Panc1 (cell line): ENCODE results near the gene VIT. TPM values are rescaled to one million over a fixed set of nuclear protein-coding genes. Genes with fewer than 3 reads are reported as not detected.

ENCODE experiments used
- ATAC-seq: fragments of 200-7000 bp; cut with Tn5 transposase; 2 replicates; pipeline ENCODE4 v1.9.1; 2020; ENCODE audit warnings: mild to moderate bottlenecking, moderate library complexity
- BruUV-seq: library from RNA; stranded (reverse); fragments of 400-500 nt; replicated peaks from 2 replicates; lab custom pipeline; 2021; lab: Mats Ljungman, UMichigan
- CTCF ChIA-PET: fragments of 300-600 bp; sonication (Branson Sonifier 250); formaldehyde crosslinking; loops from one replicate; lab custom pipeline; 2022; ENCODE audit warnings: antibody characterized with exemption; lab: Charles Lee
- POLR2A ChIA-PET: fragments of 300-600 bp; sonication (Branson Sonifier 250); formaldehyde crosslinking; loops from one replicate; lab custom pipeline; 2022; ENCODE audit warnings: antibody characterized with exemption; lab: Charles Lee
- DNase-seq: peaks from one replicate; pipeline ENCODE4 v3.0.0-alpha.2; 2010; ENCODE audit warnings: low read depth, low spot score
- H3K27ac ChIP-seq: 2 replicates; pipeline ENCODE4 v1.5.1; 2011; ENCODE audit warnings: mild to moderate bottlenecking, low read length, inconsistent platforms
- H3K27me3 ChIP-seq: fragments of 200-500 bp; sonication (Bioruptor generic); 2 replicates; pipeline ENCODE4 v1.6.0; 2014; ENCODE audit warnings: low read length, inconsistent platforms; ENCODE audit not compliant: control insufficient read depth, insufficient read depth
- H3K36me3 ChIP-seq: fragments of 200-500 bp; sonication (Bioruptor generic); 2 replicates; pipeline ENCODE4 v1.5.1; 2014; ENCODE audit warnings: inconsistent platforms, mild to moderate bottlenecking, low read length, moderate library complexity; ENCODE audit not compliant: control insufficient read depth, insufficient read depth
- H3K4me1 ChIP-seq: 2 replicates; pipeline ENCODE4 v1.5.1; 2011; ENCODE audit warnings: inconsistent platforms, mild to moderate bottlenecking, low read length, moderate library complexity; ENCODE audit not compliant: control insufficient read depth, insufficient read depth
- H3K4me3 ChIP-seq, 2 experiments: 2 replicates each; pipeline ENCODE4 v1.5.1; 2011 to 2012; ENCODE audit warnings: low read depth in 2 of 2, low read length in 2 of 2, mild to moderate bottlenecking in 2 of 2, inconsistent platforms in 1 of 2, moderate library complexity in 1 of 2
- H3K9me3 ChIP-seq: fragments of 200-500 bp; sonication (Bioruptor generic); 2 replicates; pipeline ENCODE4 v1.5.1; 2014; ENCODE audit warnings: low read depth, mild to moderate bottlenecking, inconsistent platforms, low read length, moderate library complexity; ENCODE audit not compliant: control insufficient read depth, insufficient read depth
- POLR2AphosphoS5 ChIP-seq: IDR thresholded peaks from 2 replicates; pipeline ENCODE4 v1.6.1; 2012; ENCODE audit warnings: mild to moderate bottlenecking, low read depth, low read length, moderate library complexity
- SIN3A ChIP-seq: IDR thresholded peaks from 2 replicates; pipeline ENCODE4 v1.6.1; 2012; ENCODE audit warnings: low read depth, mild to moderate bottlenecking, low read length, moderate library complexity, borderline replicate concordance; ENCODE audit not compliant: insufficient read depth
- TCF7L2 ChIP-seq: IDR thresholded peaks from 2 replicates; pipeline ENCODE4 v1.6.1; 2011; ENCODE audit warnings: mild to moderate bottlenecking, low read depth, low read length, inconsistent platforms
- in situ Hi-C: cut with HindIII; loops from 2 replicates; pipeline ENCODE4 v1.10.0; 2016; ENCODE audit warnings: low sequenced_read_pairs, low pct_unique_long_range_greater_than_20kb
- intact Hi-C: fragments of 100-400 bp; cut with micrococcal nuclease; formaldehyde crosslinking; loops from one replicate; pipeline ENCODE4 v1.10.0; 2022; ENCODE audit not compliant: unreplicated experiment
- total RNA-seq: library from RNA; stranded (reverse); gene quantifications from one replicate; pipeline ENCODE4 v1.2.1, GENCODE V29; 2021; ENCODE audit not compliant: unreplicated experiment
- TF ChIP-seq, protein P1 (sequence below), 2 experiments: IDR thresholded peaks; 2 replicates each; pipeline ENCODE4 v1.6.1; 2011 to 2012; ENCODE audit warnings: low read depth in 2 of 2, control low read depth in 1 of 2, low read length in 1 of 2, mild to moderate bottlenecking in 1 of 2, moderate library complexity in 1 of 2; ENCODE audit not compliant: insufficient read depth in 1 of 2
- TF ChIP-seq, protein P2 (sequence below): fragments of 450-650 bp; IDR thresholded peaks from 2 replicates; pipeline ENCODE4 v1.5.1; 2017; ENCODE audit warnings: mild to moderate bottlenecking

Gene VIT
- total RNA-seq, 1 experiment from 2014 or later, result 0.77 TPM

DNA sequence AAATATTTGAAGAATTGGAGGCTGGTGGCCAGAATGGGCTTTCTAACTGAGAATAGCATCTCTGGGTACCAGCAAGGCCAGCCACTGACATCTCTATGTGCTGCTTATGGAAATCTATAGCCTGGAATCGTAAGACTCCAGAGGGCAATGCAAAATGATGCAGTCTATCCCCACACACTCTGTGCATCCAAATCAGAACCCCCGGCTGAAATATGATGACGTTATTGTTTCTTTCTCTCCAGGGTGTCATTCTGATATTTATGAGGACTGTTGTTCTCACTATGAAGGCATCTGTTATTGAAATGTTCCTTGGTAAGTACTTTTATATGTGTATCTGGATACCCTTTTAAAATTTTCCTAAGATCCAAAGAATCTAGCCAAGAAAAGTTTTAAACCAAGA, 19.6 kb downstream of the VIT start:
- Histone ChIP-seq H3K4me1 (no peaks in the 10 kb centered on the region), H3K27me3 (no peaks in the 10 kb centered on the region), H3K36me3 (no peaks in the 10 kb centered on the region), H3K9me3 (peaks cover 3% of the 10 kb centered on the region; the same call in 1 of the 2 replicates), H3K27ac (no peak overlapping the region), H3K4me3 (no peak overlapping the region)
- DNase-seq (no peak), ATAC-seq (no peak)
- CTCF ChIA-PET, result no interaction called here
- POLR2A ChIA-PET, result no interaction called here
- intact Hi-C loops, result no loop called here
- in situ Hi-C loops, result no loop called here
- BruUV-seq, result no TSS peak
- TF ChIP-seq, protein P1, sequence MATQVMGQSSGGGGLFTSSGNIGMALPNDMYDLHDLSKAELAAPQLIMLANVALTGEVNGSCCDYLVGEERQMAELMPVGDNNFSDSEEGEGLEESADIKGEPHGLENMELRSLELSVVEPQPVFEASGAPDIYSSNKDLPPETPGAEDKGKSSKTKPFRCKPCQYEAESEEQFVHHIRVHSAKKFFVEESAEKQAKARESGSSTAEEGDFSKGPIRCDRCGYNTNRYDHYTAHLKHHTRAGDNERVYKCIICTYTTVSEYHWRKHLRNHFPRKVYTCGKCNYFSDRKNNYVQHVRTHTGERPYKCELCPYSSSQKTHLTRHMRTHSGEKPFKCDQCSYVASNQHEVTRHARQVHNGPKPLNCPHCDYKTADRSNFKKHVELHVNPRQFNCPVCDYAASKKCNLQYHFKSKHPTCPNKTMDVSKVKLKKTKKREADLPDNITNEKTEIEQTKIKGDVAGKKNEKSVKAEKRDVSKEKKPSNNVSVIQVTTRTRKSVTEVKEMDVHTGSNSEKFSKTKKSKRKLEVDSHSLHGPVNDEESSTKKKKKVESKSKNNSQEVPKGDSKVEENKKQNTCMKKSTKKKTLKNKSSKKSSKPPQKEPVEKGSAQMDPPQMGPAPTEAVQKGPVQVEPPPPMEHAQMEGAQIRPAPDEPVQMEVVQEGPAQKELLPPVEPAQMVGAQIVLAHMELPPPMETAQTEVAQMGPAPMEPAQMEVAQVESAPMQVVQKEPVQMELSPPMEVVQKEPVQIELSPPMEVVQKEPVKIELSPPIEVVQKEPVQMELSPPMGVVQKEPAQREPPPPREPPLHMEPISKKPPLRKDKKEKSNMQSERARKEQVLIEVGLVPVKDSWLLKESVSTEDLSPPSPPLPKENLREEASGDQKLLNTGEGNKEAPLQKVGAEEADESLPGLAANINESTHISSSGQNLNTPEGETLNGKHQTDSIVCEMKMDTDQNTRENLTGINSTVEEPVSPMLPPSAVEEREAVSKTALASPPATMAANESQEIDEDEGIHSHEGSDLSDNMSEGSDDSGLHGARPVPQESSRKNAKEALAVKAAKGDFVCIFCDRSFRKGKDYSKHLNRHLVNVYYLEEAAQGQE (IDR thresholded peaks at IDR 0.05; ENCODE audit: insufficient read depth in 1 of 2, low read depth in 2 of 2, low read length in 1 of 2), result no peak
- TF ChIP-seq POLR2AphosphoS5, result no peak
- TF ChIP-seq TCF7L2, result no peak
- TF ChIP-seq SIN3A, result no peak

DNA sequence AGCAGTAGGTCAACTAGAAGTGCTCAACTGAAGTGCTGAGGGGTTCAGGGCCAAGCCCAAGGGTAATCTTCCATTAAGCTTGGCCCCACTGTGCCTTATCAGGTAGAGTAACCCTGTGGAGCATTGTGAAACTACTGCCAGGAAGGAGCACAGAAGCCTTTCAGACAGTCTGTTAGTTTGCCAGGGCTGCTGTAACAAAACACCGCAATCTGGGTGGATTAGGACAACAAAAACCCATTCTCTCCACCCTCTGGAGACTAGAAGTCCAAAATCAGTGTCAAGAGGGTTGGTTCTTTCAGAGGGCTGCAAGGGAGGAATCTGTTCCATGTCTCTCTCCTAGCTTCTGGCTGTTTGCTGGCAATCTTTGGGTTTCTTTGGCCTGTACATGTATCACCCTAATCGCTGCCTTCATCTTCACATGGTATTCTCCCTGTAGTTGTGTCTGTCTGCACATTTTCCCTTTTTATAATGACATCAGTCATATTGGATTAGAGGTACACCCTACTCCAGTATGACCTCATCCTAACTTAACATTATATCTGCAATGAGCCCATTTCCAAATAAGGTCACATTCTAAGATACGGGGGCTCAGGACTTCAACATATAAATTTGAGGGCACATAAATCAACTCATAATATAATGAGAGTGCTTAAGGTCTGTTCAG, 21.2 kb downstream of the VIT start:
- BruUV-seq, result no TSS peak
- intact Hi-C loops, result no loop called here

More for the DNA sequence above, 21.2 kb downstream of the VIT start:
- ATAC-seq (no peak), DNase-seq (no peak)
- no peak overlapping the region; the same call in 1 of the 2 replicates for H3K27ac ChIP-seq
- H3K36me3 ChIP-seq, result no peaks in the 10 kb centered on the region
- CTCF ChIA-PET, result no interaction called here
- TF ChIP-seq, protein P1 (IDR thresholded peaks at IDR 0.05; ENCODE audit: insufficient read depth in 1 of 2, low read depth in 2 of 2, low read length in 1 of 2), result no peak
- TF ChIP-seq TCF7L2 (no peak), SIN3A (no peak), POLR2AphosphoS5 (no peak)
- TF ChIP-seq, protein P2, sequence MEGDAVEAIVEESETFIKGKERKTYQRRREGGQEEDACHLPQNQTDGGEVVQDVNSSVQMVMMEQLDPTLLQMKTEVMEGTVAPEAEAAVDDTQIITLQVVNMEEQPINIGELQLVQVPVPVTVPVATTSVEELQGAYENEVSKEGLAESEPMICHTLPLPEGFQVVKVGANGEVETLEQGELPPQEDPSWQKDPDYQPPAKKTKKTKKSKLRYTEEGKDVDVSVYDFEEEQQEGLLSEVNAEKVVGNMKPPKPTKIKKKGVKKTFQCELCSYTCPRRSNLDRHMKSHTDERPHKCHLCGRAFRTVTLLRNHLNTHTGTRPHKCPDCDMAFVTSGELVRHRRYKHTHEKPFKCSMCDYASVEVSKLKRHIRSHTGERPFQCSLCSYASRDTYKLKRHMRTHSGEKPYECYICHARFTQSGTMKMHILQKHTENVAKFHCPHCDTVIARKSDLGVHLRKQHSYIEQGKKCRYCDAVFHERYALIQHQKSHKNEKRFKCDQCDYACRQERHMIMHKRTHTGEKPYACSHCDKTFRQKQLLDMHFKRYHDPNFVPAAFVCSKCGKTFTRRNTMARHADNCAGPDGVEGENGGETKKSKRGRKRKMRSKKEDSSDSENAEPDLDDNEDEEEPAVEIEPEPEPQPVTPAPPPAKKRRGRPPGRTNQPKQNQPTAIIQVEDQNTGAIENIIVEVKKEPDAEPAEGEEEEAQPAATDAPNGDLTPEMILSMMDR, result no peak
- H3K4me3 ChIP-seq, result no peak overlapping the region
- H3K9me3 ChIP-seq, result no peaks in the 10 kb centered on the region
- H3K4me1 ChIP-seq, result peaks cover 6% of the 10 kb centered on the region; the same call in 1 of the 2 replicates
- in situ Hi-C loops, result no loop called here
- POLR2A ChIA-PET, result no interaction called here
- no peaks in the 10 kb centered on the region for H3K27me3 ChIP-seq
